Spleen (tissue), 11 donors: Measurements from ENCODE around the gene SECTM1. TPM values are rescaled to one million over a fixed set of nuclear protein-coding genes. Genes with fewer than 3 reads are reported as not detected.
"Not testable (repeated sequence)": the region's sequence is repeated elsewhere in the genome, so short reads cannot be mapped to it uniquely, and the experiment has no call there.

Experiments used
- DNase-seq: peaks from one replicate; pipeline ENCODE4 v3.0.0-alpha.2; 2020
- H3K27ac ChIP-seq, 8 donors: fragments of 200-600 bp; sonication (generic) in 7 of 8; 1 replicate in 4 of 8; 2 replicates in 4 of 8; pipeline versions ENCODE4 v1.5.0 to v1.8.0; 2016 to 2021; ENCODE audit warnings: inconsistent platforms in 4 of 8, mild to moderate bottlenecking in 4 of 8, moderate library complexity in 1 of 8
- H3K27me3 ChIP-seq, 7 donors: fragments of 200-600 bp; sonication (generic) in 6 of 7; replicated peaks in 1 of 7; 1 replicate in 4 of 7; 2 replicates in 3 of 7; pipeline versions ENCODE4 v1.5.0 to v1.8.0; 2016 to 2021; ENCODE audit warnings: inconsistent platforms in 3 of 7, mild to moderate bottlenecking in 1 of 7
- H3K36me3 ChIP-seq, 6 donors: fragments of 200-600 bp; sonication (generic) in 5 of 6; 1 replicate in 4 of 6; 2 replicates in 2 of 6; pipeline versions ENCODE4 v1.5.0 to v1.8.0; 2016 to 2021; ENCODE audit warnings: inconsistent platforms in 2 of 6
- H3K4me1 ChIP-seq, 6 donors: fragments of 200-600 bp; sonication (generic) in 5 of 6; 1 replicate in 3 of 6; 2 replicates in 3 of 6; pipeline versions ENCODE4 v1.5.0 to v1.8.0; 2016 to 2021; ENCODE audit warnings: inconsistent platforms in 3 of 6
- H3K4me3 ChIP-seq, 8 donors: fragments of 200-600 bp; sonication (generic) in 7 of 8; 1 replicate in 4 of 8; 2 replicates in 4 of 8; pipeline versions ENCODE4 v1.5.0 to v1.8.0; 2016 to 2021; ENCODE audit warnings: inconsistent platforms in 4 of 8, mild to moderate bottlenecking in 4 of 8, moderate library complexity in 2 of 8
- H3K9me3 ChIP-seq, 8 donors: fragments of 200-600 bp; sonication (generic) in 7 of 8; 1 replicate in 4 of 8; 2 replicates in 4 of 8; pipeline versions ENCODE4 v1.5.0 to v1.8.0; 2016 to 2021; ENCODE audit warnings: inconsistent platforms in 4 of 8
- CTCF ChIP-seq, 11 experiments: fragments of 200-600 bp in 7 of 11; fragments of 450-650 bp in 4 of 11; sonication (generic) in 4 of 11; IDR thresholded peaks in 8 of 11; conservative IDR thresholded peaks in 3 of 11; 1 replicate in 7 of 11; 2 replicates in 4 of 11; pipeline versions ENCODE4 v1.4.0 to v1.8.0; 2016 to 2021; ENCODE audit warnings: antibody characterized with exemption in 11 of 11, inconsistent platforms in 4 of 11, mild to moderate bottlenecking in 1 of 11
- POLR2A ChIP-seq, 3 donors: fragments of 450-650 bp; IDR thresholded peaks; one replicate each; pipeline ENCODE4 v1.5.1; 2017; ENCODE audit warnings: antibody characterized with exemption in 3 of 3, mild to moderate bottlenecking in 1 of 3
- POLR2AphosphoS5 ChIP-seq, 3 donors: sonication (generic); formaldehyde crosslinking; IDR thresholded peaks; one replicate each; pipeline ENCODE4 v1.5.1; 2017; ENCODE audit warnings: antibody characterized with exemption in 3 of 3
- whole genome bisulfite sequencing, 5 donors: extraction: QIAGEN DNeasy Blood & Tissue Kit in 3 of 5; methylation state at CpG; one replicate each; pipeline versions ENCODE4 v1.1.5 to v1.1.7; 2013 to 2018; 5-methylcytosine and 5-hydroxymethylcytosine counted together
- intact Hi-C: fragments of 100-400 bp; cut with DNase I; formaldehyde crosslinking; loops from one replicate; pipeline ENCODE4 v1.15.0; 2023; ENCODE audit warnings: low total_unique reads
- polyA plus RNA-seq, 3 donors: library from polyadenylated mRNA; stranded (reverse); fragments of 200-250 nt; gene quantifications; one replicate each; pipeline ENCODE4 v1.2.1, GENCODE V29; 2013
- total RNA-seq, 7 donors: library from RNA; depleted of rRNA in 3 of 7; stranded (reverse); fragments of >200 nt in 3 of 7; fragmentation: NEBNext Ultra II Directional in 4 of 7; extraction: Animal tissue kit (Norgen Biotek cat#: 25700) in 4 of 7; gene quantifications; one replicate each; pipeline versions ENCODE4 v1.1.0 to v1.2.1, GENCODE V29; 2016 to 2021
- donor health status: healthy with polysubstance abuse.
- donor health status: DM: no; HTN: no; CAD: no; lungs with moderate emphysema.
- donor health status: DM: no; HTN: no; CAD: no.
- donor health status: Bipolar disorder and iron deficiency.
- donor health status: healthy.
- donor health status: DM: no; HTN: no; CAD: no.
- donor health status: DM: yes; HTN: yes; CAD: no.

SECTM1 gene
- total and polyA plus RNA-seq, 10 donors, result 6.0 to 141 (median 60.4) TPM

GRCh38 chr17:82365606-82366295, 32.2 kb upstream of the SECTM1 start:
- no peaks in the 10 kb centered on the region for H3K36me3 ChIP-seq
- H3K4me3 ChIP-seq, result no peak overlapping the region
- no peak for DNase-seq
- no peak for TF ChIP-seq POLR2A (IDR thresholded peaks at IDR 0.05)
- TF ChIP-seq CTCF (IDR thresholded peaks at IDR 0.05 in 8 of 11, conservative IDR thresholded peaks at IDR 0.05 in 3 of 11), result no peak
- TF ChIP-seq POLR2AphosphoS5 (IDR thresholded peaks at IDR 0.05), result no peak
- WGBS, 5 donors, result 78 to 86% (median 79%) methylated on average over 6 of the region's 6 CpGs
- no peak overlapping the region for H3K27ac ChIP-seq
- no peaks in the 10 kb centered on the region for H3K9me3 ChIP-seq
- H3K27me3 ChIP-seq, result peaks cover 0 to 25% (median 14%) of the 10 kb centered on the region in 7 donors
- peaks cover 0 to 10% (median 9%) of the 10 kb centered on the region in 6 donors for H3K4me1 ChIP-seq
- intact Hi-C loops, result no loop called here

DNA sequence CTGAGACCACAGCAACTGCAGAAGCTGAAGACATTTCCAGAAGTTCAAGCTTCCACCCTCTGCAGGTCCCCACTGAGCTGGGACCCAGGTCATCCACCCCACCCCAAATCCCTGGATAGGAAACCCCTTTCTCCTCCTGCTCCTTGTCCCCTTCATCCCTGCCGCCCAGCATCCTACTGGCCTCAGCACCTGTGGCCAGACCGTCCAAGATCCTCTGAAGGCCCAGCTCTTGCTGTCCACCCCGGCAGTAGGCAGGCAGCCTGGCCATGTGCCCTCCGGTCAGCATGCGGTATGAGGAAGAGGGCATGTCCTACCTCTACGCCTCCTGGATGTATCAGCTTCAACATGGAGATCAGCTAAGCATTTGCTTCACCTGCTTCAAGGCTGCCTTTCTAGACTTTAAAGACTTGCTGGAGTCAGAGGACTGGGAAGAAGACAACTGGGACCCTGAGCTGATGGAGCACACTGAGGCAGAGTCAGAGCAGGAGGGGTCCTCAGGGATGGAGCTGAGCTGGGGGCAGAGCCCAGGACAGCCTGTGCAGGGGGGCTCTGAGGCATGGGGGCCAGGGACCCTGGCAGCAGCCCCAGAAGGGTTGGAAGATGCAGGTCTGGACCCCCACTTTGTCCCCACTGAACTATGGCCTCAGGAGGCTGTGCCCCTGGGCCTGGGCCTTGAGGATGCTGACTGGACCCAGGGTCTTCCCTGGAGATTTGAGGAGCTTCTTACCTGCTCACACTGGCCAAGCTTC, 28.5 kb upstream of the SECTM1 start:
- no peak for DNase-seq
- intact Hi-C loops, result no loop called here
- WGBS, 5 donors, result 87 to 94% (median 93%) methylated on average over 5 to 6 of the region's 6 CpGs

GRCh38 chr17:82359451-82360074, 26.0 kb upstream of the SECTM1 start:
- WGBS, 5 donors, result 68 to 87% (median 76%) methylated on average over 1 of the region's 1 CpG
- H3K4me3 ChIP-seq, H3K27ac ChIP-seq, H3K36me3 ChIP-seq, H3K4me1 ChIP-seq, DNase-seq, intact Hi-C loops, H3K9me3 ChIP-seq: not testable (repeated sequence)
- H3K27me3 ChIP-seq, result peaks cover 0 to 41% (median 7%) of the 10 kb centered on the region in 7 donors

More for the DNA sequence above, 28.5 kb upstream of the SECTM1 start:
- Histone ChIP-seq H3K4me1 (peaks cover 0 to 6% (median 0%) of the 10 kb centered on the region in 6 donors), H3K4me3 (no peak overlapping the region), H3K9me3 (no peaks in the 10 kb centered on the region), H3K27ac (no peak overlapping the region), H3K27me3 (peaks cover 0 to 27% (median 2%) of the 10 kb centered on the region in 7 donors), H3K36me3 (no peaks in the 10 kb centered on the region)
- no peak for TF ChIP-seq POLR2A (IDR thresholded peaks at IDR 0.05)
- no peak for TF ChIP-seq CTCF (IDR thresholded peaks at IDR 0.05 in 8 of 11, conservative IDR thresholded peaks at IDR 0.05 in 3 of 11)
- no peak for TF ChIP-seq POLR2AphosphoS5 (IDR thresholded peaks at IDR 0.05)

GRCh38 chr17:82358465-82359350, 25.1 kb upstream of the SECTM1 start, which contains the start of gene TEX19:
TEX19 (plus strand) TSS chr17:82359247; CDS start chr17:82362151, 2,904 bp downstream.
- peaks cover 0 to 6% (median 0%) of the 10 kb centered on the region in 6 donors for H3K4me1 ChIP-seq
- H3K36me3 ChIP-seq, result no peaks in the 10 kb centered on the region
- no peaks in the 10 kb centered on the region for H3K9me3 ChIP-seq
- H3K4me3 ChIP-seq, result no peak within 1 kb of the TSS
- no peak for DNase-seq
- intact Hi-C loops, result no loop called here
- no peak within 1 kb of the TSS for H3K27ac ChIP-seq
- peaks cover 0 to 50% (median 7%) of the 10 kb centered on the region in 7 donors for H3K27me3 ChIP-seq
- no peak for TF ChIP-seq CTCF (IDR thresholded peaks at IDR 0.05 in 8 of 11, conservative IDR thresholded peaks at IDR 0.05 in 3 of 11)
- TF ChIP-seq POLR2A (IDR thresholded peaks at IDR 0.05), result no peak
- no peak for TF ChIP-seq POLR2AphosphoS5 (IDR thresholded peaks at IDR 0.05)
- 61 to 69% (median 65%) methylated on average over 21 of the region's 21 CpGs for WGBS, 5 donors
